ENCODE results near the gene NCOA3. TPM values are rescaled to one million over a fixed set of nuclear protein-coding genes. Genes with fewer than 3 reads are reported as not detected.
"Not testable (repeated sequence)": the region's sequence is repeated elsewhere in the genome, so short reads cannot be mapped to it uniquely, and the experiment has no call there.

NCOA3 gene
- total RNA-seq, 1 experiment from 2014 or later: 23.3 TPM

DNA sequence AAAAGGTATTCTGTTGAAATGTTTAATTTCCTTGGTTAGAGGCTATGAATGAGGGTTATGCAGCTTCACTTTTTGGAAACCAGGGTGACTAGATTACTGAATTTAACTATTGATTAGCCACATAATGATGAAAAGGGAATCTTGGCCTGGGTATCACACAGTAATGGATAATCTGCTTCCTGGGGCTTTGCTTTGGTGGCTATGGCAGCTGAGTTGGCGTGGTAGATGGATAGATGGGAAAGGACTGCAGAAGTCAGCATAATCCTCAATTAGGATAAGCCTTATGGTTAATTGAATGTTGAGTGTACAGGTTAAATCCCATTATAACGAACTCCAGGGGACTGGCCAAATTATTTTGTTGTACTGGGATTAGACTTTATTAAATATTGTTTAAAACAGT, 5.2 kb downstream of the NCOA3 start:
- Histone ChIP-seq H3K27ac (ENCODE audit: insufficient read length, low read depth, low read length) (no peak overlapping the region), H3K27me3 (ENCODE audit: insufficient read depth, low read length) (no peaks in the 10 kb centered on the region), H4K5ac (ENCODE audit: insufficient read length, low read depth, low read length) (no peak overlapping the region), H3K4ac (ENCODE audit: low read depth, low read length) (no peak overlapping the region), H3K79me1 (ENCODE audit: insufficient read depth, low read depth, low read length, poor library complexity, severe bottlenecking) (peaks cover 12% of the 10 kb centered on the region), H4K8ac (replicated peaks; ENCODE audit: insufficient read length, low read depth, low read length) (no peak overlapping the region), H3K14ac (ENCODE audit: insufficient read depth, low read length) (no peak overlapping the region), H2BK5ac (ENCODE audit: insufficient read length, low read length) (no peak overlapping the region), H4K20me1 (ENCODE audit: control insufficient read depth, insufficient read depth, insufficient read length) (no peaks in the 10 kb centered on the region), H2AFZ (ENCODE audit: low read length) (no peak overlapping the region), H3K79me2 (ENCODE audit: insufficient read depth, low read length) (peaks cover 23% of the 10 kb centered on the region; the same call in 1 of the 2 replicates), H3K23me2 (ENCODE audit: insufficient read length, low read depth, low read length, poor library complexity, severe bottlenecking) (peaks cover 6% of the 10 kb centered on the region), H2AK5ac (ENCODE audit: insufficient read length, low read length) (no peak overlapping the region), H3K4me2 (ENCODE audit: insufficient read depth, insufficient read length, low read length) (no peak overlapping the region), H3K18ac (ENCODE audit: insufficient read length, low read depth, low read length) (no peak overlapping the region), H2BK12ac (ENCODE audit: insufficient read length, low read depth, low read length) (no peak overlapping the region), H3K23ac (ENCODE audit: insufficient read length, low read depth, low read length) (no peak overlapping the region), H3K9ac (ENCODE audit: extremely low read depth, insufficient read length, low read length) (no peak overlapping the region), H4K91ac (ENCODE audit: insufficient read length, low read depth, low read length) (no peak overlapping the region), H3K9me3 (ENCODE audit: control insufficient read depth, low read depth, low read length) (no peaks in the 10 kb centered on the region), H3K56ac (ENCODE audit: insufficient read length, low read depth, low read length) (no peak overlapping the region), H2BK15ac (ENCODE audit: low read depth, low read length) (no peak overlapping the region), H3K4me1 (ENCODE audit: insufficient read depth, low read length) (peaks cover 5% of the 10 kb centered on the region), H2BK120ac (ENCODE audit: low read depth, low read length, poor library complexity, severe bottlenecking) (no peak overlapping the region), H3T11ph (ENCODE audit: low read length) (no peak overlapping the region), H2BK20ac (ENCODE audit: low read depth, low read length, poor library complexity, severe bottlenecking) (no peak overlapping the region)
- Mint-ChIP-seq H3K9me3 (no peaks in the 10 kb centered on the region), H3K36me3 (ENCODE audit: insufficient read depth in 1 of 3, low read depth in 3 of 3) (peaks cover 0 to 5% (median 3%) of the 10 kb centered on the region in 3 experiments; a peak in 4 of 7 replicates), H3K27me3 (ENCODE audit: low read depth) (no peaks in the 10 kb centered on the region), H3K27ac (peak overlapping the region in 1 of 3 experiments; percentile 50; a peak in 2 of 7 replicates), H3K4me3 (no peak overlapping the region), H3K4me1 (peaks cover 45 to 57% of the 10 kb centered on the region in 2 experiments)
- DNase-seq: peak; percentile 0
- no peak for TF ChIP-seq CTCF (conservative IDR thresholded peaks at IDR 0.05)
- no CpG with 5 or more reads among the region's 2 CpGs for WGBS (ENCODE audit: extremely low coverage, insufficient read length, low lambda C conversion rate)

- not testable (repeated sequence) for H2BK120ac ChIP-seq (ENCODE audit: low read depth, low read length, poor library complexity, severe bottlenecking); H4K8ac ChIP-seq (replicated peaks; ENCODE audit: insufficient read length, low read depth, low read length); H3K27me3 ChIP-seq (ENCODE audit: insufficient read depth, low read length); H3K4me1 ChIP-seq (ENCODE audit: insufficient read depth, low read length); H3K36me3 Mint-ChIP-seq (ENCODE audit: insufficient read depth in 1 of 3, low read depth in 3 of 3); H3K56ac ChIP-seq (ENCODE audit: insufficient read length, low read depth, low read length); H3K23me2 ChIP-seq (ENCODE audit: insufficient read length, low read depth, low read length, poor library complexity, severe bottlenecking); H2BK20ac ChIP-seq (ENCODE audit: low read depth, low read length, poor library complexity, severe bottlenecking); H2AFZ ChIP-seq (ENCODE audit: low read length); H4K5ac ChIP-seq (ENCODE audit: insufficient read length, low read depth, low read length); H2AK5ac ChIP-seq (ENCODE audit: insufficient read length, low read length); H3K4ac ChIP-seq (ENCODE audit: low read depth, low read length); H4K20me1 ChIP-seq (ENCODE audit: control insufficient read depth, insufficient read depth, insufficient read length); H3K27me3 Mint-ChIP-seq (ENCODE audit: low read depth); H3K9ac ChIP-seq (ENCODE audit: extremely low read depth, insufficient read length, low read length); H2BK12ac ChIP-seq (ENCODE audit: insufficient read length, low read depth, low read length); H3K18ac ChIP-seq (ENCODE audit: insufficient read length, low read depth, low read length); H2BK15ac ChIP-seq (ENCODE audit: low read depth, low read length); H3K4me2 ChIP-seq (ENCODE audit: insufficient read depth, insufficient read length, low read length); H2BK5ac ChIP-seq (ENCODE audit: insufficient read length, low read length); H3T11ph ChIP-seq (ENCODE audit: low read length); H3K23ac ChIP-seq (ENCODE audit: insufficient read length, low read depth, low read length); H3K14ac ChIP-seq (ENCODE audit: insufficient read depth, low read length); H3K4me3 Mint-ChIP-seq; H3K27ac ChIP-seq (ENCODE audit: insufficient read length, low read depth, low read length); H3K9me3 ChIP-seq (ENCODE audit: control insufficient read depth, low read depth, low read length); H4K91ac ChIP-seq (ENCODE audit: insufficient read length, low read depth, low read length); H3K9me3 Mint-ChIP-seq
- Mint-ChIP-seq H3K4me1 (peaks cover 45 to 58% of the 10 kb centered on the region in 2 experiments), H3K27ac (peak overlapping the region in 1 of 3 experiments; percentile 50; a peak in 2 of 7 replicates)
- no CpG with 5 or more reads among the region's 9 CpGs for WGBS (ENCODE audit: extremely low coverage, insufficient read length, low lambda C conversion rate)
- peak; percentile 7 for DNase-seq
- H3K79me1 ChIP-seq (ENCODE audit: insufficient read depth, low read depth, low read length, poor library complexity, severe bottlenecking): peaks cover 13% of the 10 kb centered on the region
- peaks cover 23% of the 10 kb centered on the region; the same call in 1 of the 2 replicates for H3K79me2 ChIP-seq (ENCODE audit: insufficient read depth, low read length)
These were observed 5.7 kb downstream of the NCOA3 start for GRCh38 chr20:47507275-47507981.

All from H9 (cell line).